Stimulated activated CD8-positive, alpha-beta memory T cell treated with anti-CD3 and anti-CD28 coated beads, Interleukin-12 subunit alpha, Interleukin-12 subunit beta, amount 100 ng/mL, for 24 hours (primary cell): Measurements from ENCODE around the gene RAD1.
"Not testable (repeated sequence)": the region's sequence is repeated elsewhere in the genome, so short reads cannot be mapped to it uniquely, and the experiment has no call there.

Source experiments
- DNase-seq: peaks from one replicate; pipeline ENCODE4 v3.0.0-alpha.2; 2020; ENCODE audit errors: extremely low read depth

Gene RAD1, protein sequence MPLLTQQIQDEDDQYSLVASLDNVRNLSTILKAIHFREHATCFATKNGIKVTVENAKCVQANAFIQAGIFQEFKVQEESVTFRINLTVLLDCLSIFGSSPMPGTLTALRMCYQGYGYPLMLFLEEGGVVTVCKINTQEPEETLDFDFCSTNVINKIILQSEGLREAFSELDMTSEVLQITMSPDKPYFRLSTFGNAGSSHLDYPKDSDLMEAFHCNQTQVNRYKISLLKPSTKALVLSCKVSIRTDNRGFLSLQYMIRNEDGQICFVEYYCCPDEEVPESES

DNA sequence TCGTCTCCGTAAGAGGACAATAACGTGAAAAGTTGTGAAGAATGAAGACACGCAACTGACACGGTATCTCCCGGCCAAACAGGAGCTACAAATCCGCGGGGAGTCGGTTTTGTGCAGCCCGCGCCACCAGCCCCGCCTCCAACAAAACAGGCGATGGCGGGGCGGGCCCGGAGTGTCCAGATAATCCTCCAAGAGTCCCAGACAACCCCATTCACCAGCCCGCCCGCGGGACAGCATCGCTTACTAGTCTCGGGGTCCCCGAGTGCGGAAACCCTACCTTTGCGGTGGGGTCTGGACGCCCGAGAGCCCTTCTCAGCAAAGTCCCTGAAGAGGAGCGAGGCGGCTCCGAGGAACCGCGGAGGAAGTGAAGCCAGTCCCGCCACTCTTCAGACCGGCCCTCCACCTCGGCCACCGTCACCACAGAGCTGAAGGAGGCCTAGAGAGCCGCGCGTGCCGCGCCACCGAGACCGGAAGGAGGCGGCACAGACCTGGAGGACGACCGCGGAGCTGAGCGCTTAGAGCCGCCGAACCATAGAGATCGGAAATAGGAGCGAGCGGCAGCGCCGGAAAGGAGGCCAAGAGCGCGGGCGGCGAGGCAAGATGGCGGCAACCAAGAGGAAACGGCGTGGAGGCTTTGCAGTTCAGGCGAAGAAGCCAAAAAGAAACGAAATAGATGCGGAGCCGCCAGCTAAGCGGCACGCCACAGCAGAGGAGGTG is at the start of gene RAD1, which contains the start of gene BRIX1:
TSS of gene RAD1 (minus strand) at position 366 of the 717 bp plus-strand sequence. CDS start 612 bp downstream, outside the sequence.
TSS of gene BRIX1 (plus strand) at position 573 of the 717 bp plus-strand sequence. CDS start at position 601, 28 bp downstream.
- peak; percentile 87 for DNase-seq

DNA sequence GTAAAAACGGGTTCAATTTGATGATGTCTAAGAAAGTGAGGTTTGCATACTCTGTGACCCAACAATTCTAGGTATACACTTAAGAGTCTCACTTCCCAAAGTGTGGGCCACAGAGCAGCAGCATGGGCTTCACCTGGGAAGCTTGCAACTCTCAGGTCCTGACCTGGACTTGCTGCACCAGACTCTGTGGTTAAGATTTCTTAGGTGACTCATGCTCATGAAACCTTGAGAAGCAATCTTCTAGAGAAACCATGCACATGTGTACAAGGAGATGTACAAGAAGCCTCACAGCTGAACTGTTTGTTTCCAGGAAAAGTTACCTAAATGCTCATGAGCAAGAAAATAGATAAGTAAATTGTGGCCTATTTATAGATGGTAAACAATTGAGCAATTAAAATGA is 44.0 kb upstream of the RAD1 start:
- DNase-seq: no peak

DNA sequence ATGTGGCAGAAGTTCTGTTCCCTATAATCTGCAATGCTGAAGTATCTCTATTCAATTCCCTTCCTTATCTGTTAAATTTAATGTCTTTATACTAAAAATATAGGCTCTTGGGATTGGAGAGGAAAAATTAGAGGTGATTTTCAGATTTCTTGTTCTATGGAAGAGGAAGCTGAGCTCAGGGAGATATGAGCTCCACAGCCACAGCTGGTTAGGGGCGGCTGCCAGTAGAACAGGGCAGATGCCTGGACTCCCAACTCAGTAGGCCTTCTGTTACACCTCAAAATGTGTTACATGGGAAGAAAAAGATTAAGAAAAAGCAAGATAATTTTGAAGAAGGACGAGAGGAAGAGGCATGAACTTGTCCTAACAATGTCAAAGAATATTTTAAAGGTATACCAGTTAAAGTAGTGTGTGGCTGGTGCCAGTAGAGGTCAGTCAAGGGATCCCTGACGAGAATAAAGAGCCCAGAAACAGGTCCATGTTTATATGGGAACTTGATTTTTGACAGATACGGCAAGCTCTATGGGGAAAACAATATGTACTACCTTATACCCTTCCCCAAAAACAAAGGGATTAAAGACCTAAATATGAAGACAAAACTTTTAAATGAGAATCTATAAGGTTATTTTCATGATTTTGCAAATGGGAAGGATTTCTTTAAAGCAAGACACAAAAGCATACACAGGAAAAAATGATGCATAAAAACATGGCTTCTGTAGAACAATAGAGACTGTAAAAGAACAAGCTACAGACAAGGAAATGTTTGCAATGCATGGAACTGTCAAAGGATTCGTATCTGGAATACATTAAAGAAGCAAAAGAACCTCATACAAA is 42.8 kb upstream of the RAD1 start:
- DNase-seq: no peak

GRCh38 chr5:34957321-34957720 is 42.0 kb upstream of the RAD1 start:
- no peak for DNase-seq

DNA sequence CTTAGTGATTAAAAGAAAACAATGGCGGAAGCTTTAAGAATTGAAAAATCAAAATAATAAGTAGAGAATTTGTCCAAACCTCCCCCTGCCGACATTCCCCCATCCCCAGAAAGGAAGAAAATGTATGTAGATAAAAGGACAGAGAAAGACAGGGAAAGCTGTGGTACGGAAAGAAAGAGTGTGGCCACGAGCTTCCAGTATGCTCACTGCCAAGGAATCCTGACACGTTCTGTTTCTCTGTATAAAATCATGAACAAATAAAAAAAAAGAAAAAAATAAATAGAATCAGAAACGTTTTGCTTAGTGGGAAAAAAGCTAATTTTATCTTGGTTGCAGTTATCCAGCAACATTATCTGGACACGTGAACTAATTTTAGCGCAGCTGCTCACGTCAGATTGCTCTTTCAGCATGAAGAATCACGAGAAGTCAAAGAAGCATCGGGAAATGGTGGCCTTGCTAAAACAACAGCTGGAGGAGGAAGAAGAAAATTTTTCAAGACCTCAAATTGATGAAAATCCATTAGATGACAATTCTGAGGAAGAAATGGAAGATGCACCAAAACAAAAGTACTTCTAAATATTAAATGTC is 29.2 kb upstream of the RAD1 start:
- DNase-seq: no peak

GRCh38 chr5:34944044-34944443 is 28.7 kb upstream of the RAD1 start:
- no peak for DNase-seq

- no peak for DNase-seq
Measured at GRCh38 chr5:34941936-34942335, 26.6 kb upstream of the RAD1 start.

- no peak for DNase-seq
Measured at GRCh38 chr5:34932947-34933346, 17.6 kb upstream of the RAD1 start.

GRCh38 chr5:34930870-34931269 is 15.6 kb upstream of the RAD1 start:
- no peak for DNase-seq

DNA sequence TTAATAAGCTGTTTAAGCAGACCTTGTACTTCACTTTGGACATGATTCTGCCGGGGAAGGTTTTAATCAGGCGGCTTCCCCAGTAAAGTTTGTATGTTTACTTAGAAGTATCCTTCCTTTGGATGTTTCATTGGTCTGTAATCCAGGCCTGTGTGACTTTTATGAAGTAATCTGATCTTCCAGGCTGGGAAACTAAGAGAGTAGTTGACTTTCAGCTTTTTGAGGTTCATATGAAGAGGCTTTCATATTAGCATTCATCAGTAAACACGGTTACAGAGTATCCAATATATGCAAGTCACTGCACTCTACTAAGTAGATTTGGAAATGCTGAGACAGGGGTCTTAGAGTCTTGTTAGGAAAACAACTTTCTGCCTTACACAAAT is 15.1 kb upstream of the RAD1 start:
- DNase-seq: no peak

GRCh38 chr5:34929720-34930461 is 14.6 kb upstream of the RAD1 start:
- DNase-seq: peak; percentile 49

- DNase-seq: peak; percentile 94
Measured at GRCh38 chr5:34929134-34929719, 13.9 kb upstream of the RAD1 start, which contains the start of gene DNAJC21. TSS of gene DNAJC21 (plus strand) at chr5:34929559. CDS start at chr5:34929820, 261 bp downstream.

DNA sequence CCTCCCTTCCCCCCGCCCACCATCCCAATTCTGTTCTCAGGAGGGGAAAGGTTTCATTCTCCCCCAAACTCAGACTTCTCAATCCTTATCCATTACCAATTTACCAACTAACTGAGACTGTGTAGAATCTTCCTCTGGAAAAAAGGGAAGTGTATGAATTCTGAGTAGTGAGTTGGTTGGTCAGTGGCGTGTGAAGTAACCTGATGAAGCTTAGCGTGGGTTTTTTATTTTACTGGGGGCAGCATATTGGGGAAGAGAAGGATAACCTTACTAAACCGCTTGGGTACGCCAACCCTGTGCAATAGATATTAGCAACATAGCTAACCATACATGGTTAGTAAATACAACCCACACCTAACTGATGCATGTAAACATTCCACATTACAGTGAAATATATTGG is 13.0 kb upstream of the RAD1 start:
- DNase-seq: no peak

- no peak for DNase-seq
Measured at GRCh38 chr5:34927785-34928184, 12.5 kb upstream of the RAD1 start.

GRCh38 chr5:34926318-34926888 is 11.1 kb upstream of the RAD1 start:
- no peak for DNase-seq

DNA sequence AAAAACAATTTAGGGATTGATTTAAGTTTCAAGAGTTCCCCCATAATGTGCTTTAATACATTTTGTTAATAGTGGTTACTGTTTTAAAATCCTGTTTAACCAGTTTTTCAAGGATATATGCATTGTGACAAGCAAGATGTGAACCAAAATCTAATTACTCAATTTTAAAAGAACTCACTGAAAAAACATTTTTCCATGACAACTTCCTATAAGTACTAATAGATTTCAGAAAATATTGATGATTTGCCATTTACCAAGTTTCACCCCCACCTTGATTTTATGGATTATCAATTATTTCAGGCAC is 9.1 kb upstream of the RAD1 start:
- no peak for DNase-seq

DNA sequence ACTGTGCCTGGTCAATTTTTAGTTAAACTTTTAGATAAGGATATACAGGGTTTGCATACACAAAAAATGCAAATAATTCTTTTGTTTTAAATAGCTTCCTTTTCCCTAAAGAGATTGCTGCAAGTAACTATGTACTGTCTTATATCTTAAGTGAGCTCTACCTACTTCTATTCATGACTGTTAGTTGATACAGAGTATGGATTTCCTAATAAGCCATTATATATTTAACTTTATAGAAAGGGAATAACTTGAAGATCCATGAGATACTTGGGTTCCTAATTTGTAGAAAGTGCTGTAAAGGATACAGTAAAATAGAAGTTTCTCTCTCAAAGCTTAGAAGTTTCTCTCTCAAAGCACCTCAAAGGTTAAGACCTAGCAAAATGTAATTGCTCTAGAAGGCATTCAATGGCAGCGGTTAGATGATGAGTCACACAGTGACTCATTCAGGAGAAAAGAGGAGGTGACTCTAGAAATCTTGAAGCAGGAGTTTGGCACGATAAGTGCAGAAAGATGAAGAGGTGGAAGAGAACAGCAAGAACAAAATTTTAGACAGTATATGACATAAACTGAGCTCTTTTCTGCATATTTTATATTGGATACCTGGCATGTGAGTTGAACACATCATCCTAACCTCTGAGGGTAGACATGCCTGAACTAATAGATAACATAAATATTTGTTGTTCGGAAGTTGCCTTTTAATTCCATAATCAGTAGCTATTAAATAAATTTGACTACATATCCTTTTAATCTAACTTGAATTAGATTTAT is 8.6 kb upstream of the RAD1 start:
- DNase-seq: no peak

DNA sequence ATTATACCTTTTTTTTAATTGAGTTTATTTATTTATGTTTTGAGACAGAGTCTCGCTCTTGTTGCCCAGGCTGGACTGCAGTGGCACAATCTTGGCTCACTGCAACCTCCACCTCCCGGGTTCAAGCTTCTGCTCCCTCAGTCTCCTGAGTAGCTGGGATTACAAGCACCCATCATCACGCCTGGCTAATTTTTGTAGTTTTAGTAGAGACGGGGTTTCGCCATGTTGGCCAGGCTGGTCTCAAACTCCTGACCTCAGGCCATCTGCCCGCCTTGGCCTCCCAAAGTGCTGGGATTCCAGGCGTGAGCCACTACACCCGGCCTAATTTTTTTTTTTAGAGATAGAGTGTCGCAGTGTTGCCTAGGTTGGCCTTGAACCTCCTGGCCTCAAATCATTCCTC is 8.0 kb upstream of the RAD1 start:
- DNase-seq: not testable (repeated sequence)

- DNase-seq: no peak
Measured at GRCh38 chr5:34919077-34919476, 3.8 kb upstream of the RAD1 start.

GRCh38 chr5:34918025-34918424 is 2.7 kb upstream of the RAD1 start:
- DNase-seq: no peak
